Neuron (in vitro differentiated cells): Measurements from ENCODE around the gene B4GALT2.

Experiments used
- H2AFZ ChIP-seq: one replicate; pipeline ENCODE4 v1.6.1; 2013; ENCODE audit warnings: low read depth, mild to moderate bottlenecking, inconsistent platforms, low read length, moderate library complexity
- H3K27me3 ChIP-seq: one replicate; pipeline ENCODE4 v1.6.1; 2013; ENCODE audit warnings: low read length; ENCODE audit not compliant: insufficient read depth
- H3K36me3 ChIP-seq: one replicate; pipeline ENCODE4 v1.6.1; 2013; ENCODE audit warnings: low read length; ENCODE audit not compliant: insufficient read depth
- H3K4me1 ChIP-seq: one replicate; pipeline ENCODE4 v1.6.1; 2013; ENCODE audit warnings: low read length; ENCODE audit not compliant: insufficient read depth
- H3K4me3 ChIP-seq: 2 replicates; pipeline ENCODE4 v1.5.1; 2013; ENCODE audit warnings: mild to moderate bottlenecking, low read length, moderate library complexity
- H3K9me3 ChIP-seq: one replicate; pipeline ENCODE4 v1.6.1; 2013; ENCODE audit warnings: low read length

B4GALT2 gene

DNA sequence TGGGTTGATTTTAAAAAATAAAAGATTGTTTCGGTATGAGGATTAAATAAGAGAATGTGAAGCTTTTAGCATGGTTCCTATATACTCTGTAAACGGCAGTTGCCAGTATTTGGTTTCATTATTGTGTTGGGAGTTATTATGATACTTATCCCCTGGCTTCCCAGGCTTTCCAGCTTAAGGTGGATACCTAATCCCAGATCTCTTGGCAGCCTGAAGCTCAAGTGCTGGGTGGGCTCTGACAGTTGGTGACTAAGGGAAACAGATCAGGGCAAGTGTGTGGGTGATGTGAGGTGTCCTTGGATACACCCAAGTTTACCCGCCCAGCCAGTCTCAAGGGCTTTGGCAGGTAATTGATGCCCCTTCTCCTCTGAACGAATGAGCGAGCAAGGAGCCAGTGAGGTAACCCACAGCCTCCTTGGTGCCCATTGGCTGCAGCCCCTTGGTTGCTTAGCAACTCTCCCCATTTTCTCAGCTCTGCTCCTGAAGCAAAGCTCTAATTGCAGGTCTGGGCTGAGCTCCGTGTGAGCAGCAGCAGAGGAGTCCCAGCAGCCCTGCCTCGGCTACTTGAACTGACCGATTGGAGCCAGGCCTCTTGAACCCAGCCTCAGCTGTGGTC, 26.2 kb upstream of the B4GALT2 start:
- peaks cover 19% of the 10 kb centered on the region for H3K4me1 ChIP-seq
- peaks cover 25% of the 10 kb centered on the region for H3K36me3 ChIP-seq
- no peaks in the 10 kb centered on the region for H3K27me3 ChIP-seq
- H3K9me3 ChIP-seq: no peaks in the 10 kb centered on the region
- no peak overlapping the region for H2AFZ ChIP-seq
- no peak overlapping the region for H3K4me3 ChIP-seq

DNA sequence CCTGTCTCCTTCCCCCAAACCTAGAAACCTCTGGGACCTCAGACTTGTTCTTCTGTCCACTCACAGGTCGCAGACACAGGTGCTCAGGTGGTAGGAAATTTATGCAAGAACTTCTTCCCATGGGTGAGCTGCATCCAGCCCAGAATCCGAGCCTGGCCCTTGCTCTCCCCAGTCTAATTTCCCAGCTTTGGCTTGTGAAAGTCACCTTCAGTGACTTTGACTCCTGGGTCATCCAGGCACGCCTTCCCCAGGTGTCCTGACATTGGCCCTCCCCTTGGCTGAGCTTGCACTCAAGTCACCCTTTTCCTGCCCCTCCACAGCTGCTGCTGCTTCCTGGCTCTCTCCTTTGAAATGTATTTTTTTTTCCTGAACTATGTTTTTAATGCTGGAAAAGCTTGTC, 25.6 kb upstream of the B4GALT2 start:
- Histone ChIP-seq H3K36me3 (peaks cover 28% of the 10 kb centered on the region), H2AFZ (no peak overlapping the region), H3K4me1 (peaks cover 14% of the 10 kb centered on the region), H3K4me3 (no peak overlapping the region), H3K27me3 (no peaks in the 10 kb centered on the region), H3K9me3 (no peaks in the 10 kb centered on the region)

GRCh38 chr1:43954036-43954435, 25.0 kb upstream of the B4GALT2 start:
- no peak overlapping the region for H3K4me3 ChIP-seq
- H3K4me1 ChIP-seq: peaks cover 12% of the 10 kb centered on the region
- H3K36me3 ChIP-seq: peaks cover 30% of the 10 kb centered on the region
- no peaks in the 10 kb centered on the region for H3K9me3 ChIP-seq
- H3K27me3 ChIP-seq: no peaks in the 10 kb centered on the region
- H2AFZ ChIP-seq: no peak overlapping the region

DNA sequence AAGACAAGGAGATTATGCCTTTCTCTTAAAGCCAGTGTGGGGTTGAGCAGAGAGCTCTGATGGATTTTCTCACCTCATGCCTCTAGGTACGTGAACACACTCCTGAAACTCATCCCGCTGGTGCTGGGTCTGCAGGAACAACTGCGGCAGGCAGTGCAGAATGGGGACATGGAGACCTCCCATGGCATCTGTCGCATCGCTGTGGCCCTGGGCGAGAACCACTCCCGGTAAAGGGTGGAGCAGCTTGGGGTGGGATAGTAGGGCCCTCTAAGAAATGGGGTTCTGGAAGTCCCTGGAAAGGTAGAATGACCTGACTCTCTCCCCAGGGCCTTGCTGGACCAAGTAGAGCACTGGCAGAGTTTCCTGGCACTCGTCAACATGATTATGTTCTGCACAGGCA, 22.8 kb upstream of the B4GALT2 start:
- Histone ChIP-seq H3K36me3 (peaks cover 35% of the 10 kb centered on the region), H2AFZ (no peak overlapping the region), H3K4me3 (no peak overlapping the region), H3K9me3 (no peaks in the 10 kb centered on the region), H3K4me1 (peaks cover 12% of the 10 kb centered on the region), H3K27me3 (no peaks in the 10 kb centered on the region)

- no peak overlapping the region for H2AFZ ChIP-seq
- H3K36me3 ChIP-seq: peaks cover 45% of the 10 kb centered on the region
- no peaks in the 10 kb centered on the region for H3K27me3 ChIP-seq
- no peak overlapping the region for H3K4me3 ChIP-seq
- peaks cover 12% of the 10 kb centered on the region for H3K4me1 ChIP-seq
- H3K9me3 ChIP-seq: no peaks in the 10 kb centered on the region
Observed at GRCh38 chr1:43957407-43958040, 21.5 kb upstream of the B4GALT2 start.

DNA sequence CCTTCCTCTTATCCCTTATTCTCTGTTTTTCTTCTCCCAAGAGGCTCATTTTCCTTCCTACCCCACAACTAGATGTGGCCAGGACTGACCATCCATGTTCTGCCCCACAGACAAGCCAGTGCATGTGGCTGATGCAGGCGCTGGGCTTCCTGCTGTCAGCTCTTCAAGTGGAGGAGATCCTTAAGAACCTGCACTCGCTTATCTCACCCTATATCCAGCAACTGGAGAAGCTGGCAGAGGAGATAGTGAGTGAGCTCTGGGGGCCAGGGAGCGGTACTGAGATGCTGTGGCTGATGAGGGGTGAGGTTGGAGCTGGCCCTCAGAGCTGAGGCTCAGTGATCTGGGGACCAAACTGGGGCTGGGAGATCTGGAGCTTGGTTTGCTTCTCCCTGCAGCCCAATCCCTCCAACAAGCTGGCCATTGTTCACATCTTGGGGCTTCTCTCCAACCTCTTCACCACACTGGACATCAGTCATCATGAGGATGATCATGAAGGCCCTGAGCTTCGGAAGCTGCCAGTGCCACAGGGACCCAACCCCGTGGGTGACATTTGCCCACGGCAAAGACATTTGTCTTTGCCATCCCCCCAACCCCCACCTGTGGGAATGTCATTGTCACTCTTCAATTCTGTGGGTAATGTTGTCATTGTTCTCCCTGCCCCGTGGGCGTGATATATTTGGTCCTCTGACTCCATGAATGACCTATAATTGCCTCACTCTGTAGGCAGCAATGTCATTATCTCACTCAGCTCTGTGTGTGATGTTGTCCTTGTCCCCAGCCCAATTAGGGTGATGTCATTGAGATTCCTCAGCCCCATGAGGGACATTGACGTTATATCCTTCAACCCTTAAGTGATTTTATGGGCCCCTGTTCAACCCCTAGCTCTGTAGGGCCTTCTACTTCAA, 20.4 kb upstream of the B4GALT2 start:
- Histone ChIP-seq H3K9me3 (no peaks in the 10 kb centered on the region), H3K36me3 (peaks cover 50% of the 10 kb centered on the region), H3K27me3 (no peaks in the 10 kb centered on the region)

GRCh38 chr1:43960798-43961197, 18.2 kb upstream of the B4GALT2 start:
- Histone ChIP-seq H3K4me3 (no peak overlapping the region), H3K27me3 (no peaks in the 10 kb centered on the region), H2AFZ (no peak overlapping the region), H3K4me1 (no peaks in the 10 kb centered on the region), H3K36me3 (peaks cover 52% of the 10 kb centered on the region), H3K9me3 (no peaks in the 10 kb centered on the region)

More for the DNA sequence above, 20.4 kb upstream of the B4GALT2 start:
- Histone ChIP-seq H2AFZ (no peak overlapping the region), H3K4me3 (no peak overlapping the region), H3K4me1 (peaks cover 3% of the 10 kb centered on the region)

GRCh38 chr1:43961692-43962091, 17.3 kb upstream of the B4GALT2 start:
- H3K36me3 ChIP-seq: peaks cover 51% of the 10 kb centered on the region
- no peak overlapping the region for H2AFZ ChIP-seq
- no peaks in the 10 kb centered on the region for H3K27me3 ChIP-seq
- H3K4me3 ChIP-seq: no peak overlapping the region
- H3K4me1 ChIP-seq: no peaks in the 10 kb centered on the region
- H3K9me3 ChIP-seq: no peaks in the 10 kb centered on the region

DNA sequence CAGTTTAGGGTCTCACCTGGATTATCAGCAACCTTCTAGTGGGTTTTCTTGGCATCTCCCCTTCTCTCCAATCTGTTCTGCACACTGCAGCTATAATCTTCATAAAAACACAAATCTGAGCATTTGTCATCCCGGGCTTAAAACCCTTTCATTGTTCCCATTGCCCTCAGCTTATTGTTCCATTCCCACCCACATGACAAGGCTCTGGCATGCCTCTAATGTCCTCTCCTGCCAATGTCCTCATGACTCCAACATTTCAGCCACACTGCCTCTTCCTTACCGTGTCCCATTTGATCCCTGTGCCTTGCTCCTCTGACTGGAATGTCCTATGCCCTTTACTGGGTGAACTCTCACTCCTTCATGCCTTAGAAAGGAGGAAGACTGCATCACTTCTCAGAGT, 16.7 kb upstream of the B4GALT2 start:
- no peaks in the 10 kb centered on the region for H3K4me1 ChIP-seq
- H2AFZ ChIP-seq: no peak overlapping the region
- no peaks in the 10 kb centered on the region for H3K9me3 ChIP-seq
- no peak overlapping the region for H3K4me3 ChIP-seq
- H3K36me3 ChIP-seq: peaks cover 50% of the 10 kb centered on the region
- no peaks in the 10 kb centered on the region for H3K27me3 ChIP-seq

- Histone ChIP-seq H3K27me3 (no peaks in the 10 kb centered on the region), H2AFZ (no peak overlapping the region), H3K4me3 (no peak overlapping the region), H3K9me3 (no peaks in the 10 kb centered on the region), H3K36me3 (peaks cover 43% of the 10 kb centered on the region), H3K4me1 (no peaks in the 10 kb centered on the region)
Observed at GRCh38 chr1:43963006-43963405, 16.0 kb upstream of the B4GALT2 start.

DNA sequence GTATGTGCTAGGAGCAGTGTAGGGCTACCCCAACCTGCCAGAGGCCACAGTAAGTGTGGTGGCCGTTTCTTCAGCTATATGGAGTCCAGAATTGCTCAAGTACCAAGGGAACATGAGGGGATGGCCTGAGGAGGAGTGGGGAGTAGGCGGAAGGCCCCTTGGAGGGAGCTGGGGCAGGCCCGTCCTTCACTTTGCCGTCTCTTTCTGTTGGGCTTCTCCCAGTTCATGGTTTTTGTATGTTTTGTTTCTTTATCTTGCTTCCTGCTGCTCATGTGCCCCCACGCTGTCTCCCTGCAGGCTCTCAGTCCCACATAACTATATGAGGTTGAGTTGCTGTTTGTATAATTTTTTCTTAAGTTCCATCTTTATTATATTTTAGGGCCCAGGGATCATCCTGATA, 15.1 kb upstream of the B4GALT2 start:
- Histone ChIP-seq H2AFZ (no peak overlapping the region), H3K36me3 (peaks cover 40% of the 10 kb centered on the region), H3K9me3 (no peaks in the 10 kb centered on the region), H3K4me3 (no peak overlapping the region), H3K4me1 (no peaks in the 10 kb centered on the region), H3K27me3 (no peaks in the 10 kb centered on the region)

DNA sequence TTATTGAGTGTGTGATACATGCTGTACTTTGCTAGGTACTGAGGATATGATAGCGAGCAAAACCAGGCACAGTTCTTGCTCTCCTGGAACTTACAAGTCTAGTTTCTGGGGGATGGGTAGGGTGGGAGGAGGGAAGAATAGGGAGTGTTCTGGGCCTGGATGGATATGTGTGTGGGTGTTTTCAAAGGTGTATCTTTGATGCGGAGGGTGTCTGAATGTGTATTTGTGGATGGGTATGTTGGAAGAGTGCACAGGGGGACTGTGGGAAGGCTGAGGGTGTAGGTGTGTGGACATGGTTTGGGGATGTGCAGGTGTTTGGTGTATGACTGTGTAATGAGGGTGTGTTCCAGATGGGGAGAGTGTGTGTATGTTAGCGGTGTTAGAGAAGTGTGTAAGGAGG, 13.7 kb upstream of the B4GALT2 start:
- Histone ChIP-seq H3K4me1 (no peaks in the 10 kb centered on the region), H3K4me3 (no peak overlapping the region), H2AFZ (no peak overlapping the region), H3K36me3 (peaks cover 33% of the 10 kb centered on the region), H3K27me3 (no peaks in the 10 kb centered on the region), H3K9me3 (no peaks in the 10 kb centered on the region)

GRCh38 chr1:43968348-43968948, 10.6 kb upstream of the B4GALT2 start:
- Histone ChIP-seq H3K4me3 (no peak overlapping the region), H3K4me1 (peaks cover 7% of the 10 kb centered on the region), H3K27me3 (no peaks in the 10 kb centered on the region), H2AFZ (no peak overlapping the region), H3K9me3 (no peaks in the 10 kb centered on the region), H3K36me3 (peaks cover 11% of the 10 kb centered on the region)
